Heart right ventricle (tissue), 16 donors: Measurements from ENCODE around the gene JCAD. TPM values are rescaled to one million over a fixed set of nuclear protein-coding genes. Genes with fewer than 3 reads are reported as not detected.

Experiments
- ATAC-seq, 8 donors: fragments of 200-7000 bp; cut with Tn5 transposase; one replicate each; pipeline ENCODE4 v1.9.1; 2020; ENCODE audit warnings: mild to moderate bottlenecking in 8 of 8, moderate library complexity in 8 of 8, moderate number of reproducible peaks in 1 of 8
- DNase-seq, 2 donors: peaks; one replicate each; pipeline ENCODE4 v3.0.0-alpha.2; 2020
- H3K27ac ChIP-seq, 10 donors: fragments of 200-600 bp; sonication (generic) in 2 of 10; one replicate each; pipeline versions ENCODE4 v1.5.0 to v1.8.0; 2020 to 2022; ENCODE audit warnings: mild to moderate bottlenecking in 3 of 10
- H3K27me3 ChIP-seq, 7 donors: fragments of 200-600 bp; one replicate each; pipeline ENCODE4 v1.8.0; 2021 to 2022; ENCODE audit warnings: mild to moderate bottlenecking in 2 of 7
- H3K36me3 ChIP-seq, 9 donors: fragments of 200-600 bp; sonication (generic) in 1 of 9; one replicate each; pipeline versions ENCODE4 v1.5.0 to v1.8.0; 2020 to 2022; ENCODE audit warnings: mild to moderate bottlenecking in 2 of 9
- H3K4me1 ChIP-seq, 9 donors: fragments of 200-600 bp; sonication (generic) in 1 of 9; one replicate each; pipeline versions ENCODE4 v1.5.0 to v1.8.0; 2020 to 2022; ENCODE audit warnings: mild to moderate bottlenecking in 4 of 9
- H3K4me3 ChIP-seq, 10 donors: fragments of 200-600 bp; sonication (generic) in 2 of 10; one replicate each; pipeline versions ENCODE4 v1.5.0 to v1.8.0; 2020 to 2022; ENCODE audit warnings: mild to moderate bottlenecking in 7 of 10, moderate library complexity in 2 of 10
- H3K9me3 ChIP-seq, 11 donors: fragments of 200-600 bp in 10 of 11; sonication (generic) in 2 of 11; one replicate each; pipeline versions ENCODE4 v1.5.0 to v1.8.0; 2013 to 2022; ENCODE audit warnings: mild to moderate bottlenecking in 2 of 11, control low read depth in 1 of 11, moderate library complexity in 1 of 11
- WGBS, 2 donors: extraction: QIAGEN DNeasy Blood & Tissue Kit; methylation state at CpG; one replicate each; pipeline ENCODE4 v1.1.7; 2013; ENCODE audit warnings: inconsistent platforms in 1 of 2; 5-methylcytosine and 5-hydroxymethylcytosine counted together
- intact Hi-C, 10 donors: fragments of 100-400 bp; cut with DNase I; formaldehyde crosslinking; loops; one replicate each; pipeline versions ENCODE4 v1.11.1 to v1.14.2; 2022
- polyA plus RNA-seq, 2 donors: library from polyadenylated mRNA; stranded (reverse); fragments of 200-250 nt; gene quantifications; one replicate each; pipeline ENCODE4 v1.2.3, GENCODE V29; 2013
- total RNA-seq, 10 donors: library from RNA; stranded (reverse); fragmentation: NEBNext Ultra II Directional in 3 of 10; extraction: Animal tissue kit (Norgen Biotek cat#: 25700) in 3 of 10; gene quantifications; one replicate each; pipeline versions ENCODE4 v1.2.1 to v1.2.4, GENCODE V29; 2021 to 2023
- TF ChIP-seq, protein P1 (sequence below), 9 donors: fragments of 200-600 bp; sonication (generic) in 2 of 9; IDR thresholded peaks; one replicate each; pipeline versions ENCODE4 v1.5.0 to v1.8.0; 2021 to 2022; ENCODE audit warnings: antibody characterized with exemption in 9 of 9, mild to moderate bottlenecking in 5 of 9, moderate library complexity in 1 of 9
- donor health status: Arrhythmogenic right ventricular cardiomyopathy.
- donor health status: ischemic (EF 13 %, LVEDD 7.1; RV severe dilation, severe dysfunction).
- donor health status: healthy with polysubstance abuse.
- donor health status: DM: no; HTN: yes; CAD: no.
- donor health status: DM: no; HTN: no; CAD: no.
- donor health status: ischemic (EF 25% LVEDD 6.9; RV normal size, moderate dysfunction).
- donor health status: ischemic (EF 25% LVEDD 5.7; RV mildly dilated, moderate dysfunction).
- donor health status: healthy.
- donor health status: DM: yes; HTN: yes; CAD: no.
- donor health status: Ischemic cardiomyopathy.
- donor health status: ischemic (EF 35%, LVEDD 5.7; RV mildly dilated, moderate dysfunction).
- donor health status: nonischemic (EF 11% LVEDD 7.7; RV severe dilation, severe dysfunction).
- donor health status: DM: yes; HTN: yes; CAD: no.
- donor health status: PGD.
- donor health status: ischemic (EF 29% LVEDD 5.4; RV normal size, mild dysfunction).
- donor health status: nonischemic (EF 23%, LVEDD 6.1; RV moderate dilation, normal function).

JCAD gene
- total and polyA plus RNA-seq, 12 donors, result 7.7 to 39.8 (median 19.7) TPM

DNA sequence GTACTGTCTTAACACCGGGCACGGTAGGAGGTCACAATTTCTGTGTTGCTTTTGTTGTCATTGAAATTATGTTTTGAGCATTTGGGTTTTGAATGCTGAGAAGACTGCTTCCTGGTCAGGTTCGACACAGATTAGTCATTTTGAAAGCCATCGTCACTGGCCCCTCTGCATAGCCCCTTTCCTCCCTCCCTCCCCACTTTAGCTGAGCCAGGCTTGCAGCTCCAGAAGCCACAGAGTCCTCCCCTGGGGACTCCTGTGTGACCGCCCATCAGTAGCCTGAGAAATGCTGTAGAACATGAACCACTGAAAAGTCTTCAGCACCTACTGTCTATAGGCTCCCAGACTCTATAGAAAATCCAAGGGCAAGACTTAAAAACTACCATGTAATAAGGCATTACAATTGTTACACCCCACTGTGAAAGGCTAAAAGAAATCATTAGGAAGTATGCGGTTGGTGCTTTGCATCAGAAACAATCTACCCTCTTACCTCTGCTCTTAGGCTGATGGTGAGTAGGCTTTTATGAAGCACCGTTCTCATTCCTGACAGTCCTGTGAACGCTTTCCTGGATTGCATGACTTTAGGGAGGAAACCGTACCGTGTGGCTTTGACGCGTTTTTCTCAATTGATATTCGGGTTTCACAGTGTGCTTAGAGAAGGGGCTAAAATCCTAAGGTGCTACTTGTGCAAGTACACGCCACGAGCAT lies 24.8 kb downstream of the JCAD start:
- intact Hi-C loops, result no loop called here
- TF ChIP-seq, protein P1, sequence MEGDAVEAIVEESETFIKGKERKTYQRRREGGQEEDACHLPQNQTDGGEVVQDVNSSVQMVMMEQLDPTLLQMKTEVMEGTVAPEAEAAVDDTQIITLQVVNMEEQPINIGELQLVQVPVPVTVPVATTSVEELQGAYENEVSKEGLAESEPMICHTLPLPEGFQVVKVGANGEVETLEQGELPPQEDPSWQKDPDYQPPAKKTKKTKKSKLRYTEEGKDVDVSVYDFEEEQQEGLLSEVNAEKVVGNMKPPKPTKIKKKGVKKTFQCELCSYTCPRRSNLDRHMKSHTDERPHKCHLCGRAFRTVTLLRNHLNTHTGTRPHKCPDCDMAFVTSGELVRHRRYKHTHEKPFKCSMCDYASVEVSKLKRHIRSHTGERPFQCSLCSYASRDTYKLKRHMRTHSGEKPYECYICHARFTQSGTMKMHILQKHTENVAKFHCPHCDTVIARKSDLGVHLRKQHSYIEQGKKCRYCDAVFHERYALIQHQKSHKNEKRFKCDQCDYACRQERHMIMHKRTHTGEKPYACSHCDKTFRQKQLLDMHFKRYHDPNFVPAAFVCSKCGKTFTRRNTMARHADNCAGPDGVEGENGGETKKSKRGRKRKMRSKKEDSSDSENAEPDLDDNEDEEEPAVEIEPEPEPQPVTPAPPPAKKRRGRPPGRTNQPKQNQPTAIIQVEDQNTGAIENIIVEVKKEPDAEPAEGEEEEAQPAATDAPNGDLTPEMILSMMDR (IDR thresholded peaks at IDR 0.05), result no peak
- H3K9me3 ChIP-seq, result no peaks in the 10 kb centered on the region
- no peak overlapping the region for H3K27ac ChIP-seq
- peaks cover 0 to 48% (median 12%) of the 10 kb centered on the region in 7 donors for H3K27me3 ChIP-seq
- DNase-seq, result no peak
- ATAC-seq, result no peak
- H3K4me1 ChIP-seq, result peaks cover 4 to 72% (median 38%) of the 10 kb centered on the region in 9 donors
- WGBS, 2 donors, result 49 to 61% methylated on average over 15 of the region's 15 CpGs
- peaks cover 0 to 23% (median 0%) of the 10 kb centered on the region in 9 donors for H3K36me3 ChIP-seq
- no peak overlapping the region for H3K4me3 ChIP-seq

DNA sequence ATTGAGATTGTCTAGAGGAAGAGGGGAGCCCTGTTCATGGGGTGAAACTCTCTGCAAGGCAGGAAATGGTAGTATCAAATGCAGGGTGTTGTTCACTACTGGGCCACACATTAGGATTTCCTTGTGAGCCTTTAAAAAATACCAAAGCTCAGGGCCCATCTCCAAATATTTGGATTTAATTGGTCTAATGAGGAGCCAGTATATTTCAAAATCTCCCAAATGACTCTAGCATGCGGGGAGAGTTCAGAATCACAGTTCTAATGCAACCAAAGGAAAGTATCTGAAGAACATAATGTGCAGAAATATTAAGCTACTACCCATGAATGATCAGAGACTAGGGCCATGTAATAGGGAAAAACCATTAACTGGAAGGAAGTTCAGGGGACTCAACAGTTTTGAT lies 27.3 kb downstream of the JCAD start:
- WGBS, 2 donors, result 91 to 100% methylated on average over 1 of the region's 1 CpG
- no peak for ATAC-seq
- TF ChIP-seq, protein P1 (IDR thresholded peaks at IDR 0.05), result no peak

DNA sequence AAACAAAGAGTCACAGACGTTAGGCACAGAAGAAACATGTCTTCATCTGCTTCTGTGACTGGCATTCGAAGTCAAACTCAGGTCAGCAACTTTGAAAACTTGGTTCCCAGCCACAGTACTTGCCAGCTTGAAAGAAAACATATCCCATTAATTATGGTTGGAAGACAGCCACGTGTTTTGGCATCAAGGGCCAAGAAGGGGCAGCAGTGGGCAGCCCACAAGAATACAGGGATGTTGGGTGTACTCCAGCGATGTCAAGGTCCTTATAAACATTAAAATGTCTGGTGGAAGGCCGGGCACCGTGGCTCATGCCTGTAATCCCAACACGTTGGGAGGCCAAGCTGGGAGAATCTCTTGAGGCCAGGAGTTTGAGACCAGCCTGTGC lies 29.5 kb downstream of the JCAD start:
- 47 to 50% methylated on average over 7 of the region's 7 CpGs for WGBS, 2 donors
- Histone ChIP-seq H3K9me3 (no peaks in the 10 kb centered on the region), H3K4me3 (no peak overlapping the region), H3K27me3 (peaks cover 0 to 35% (median 11%) of the 10 kb centered on the region in 7 donors), H3K4me1 (peaks cover 17 to 67% (median 49%) of the 10 kb centered on the region in 9 donors), H3K27ac (peak overlapping the region in 6 of 10 donors; percentile 56 to 83 (median 79)), H3K36me3 (peaks cover 0 to 51% (median 0%) of the 10 kb centered on the region in 9 donors)
- ATAC-seq, result no peak
- intact Hi-C loops, result loop anchor here in 3 of 10 donors (5.0 to 10.0 kb wide), 2 partner anchors 155 to 157 kb away; no protein-coding TSS in a partner anchor
- DNase-seq, result no peak
- TF ChIP-seq, protein P1 (IDR thresholded peaks at IDR 0.05), result no peak

More for the DNA sequence above, 27.3 kb downstream of the JCAD start:
- no peak overlapping the region for H3K27ac ChIP-seq
- no peak for DNase-seq
- no peak overlapping the region for H3K4me3 ChIP-seq
- H3K27me3 ChIP-seq, result peaks cover 0 to 42% (median 11%) of the 10 kb centered on the region in 7 donors
- H3K36me3 ChIP-seq, result peaks cover 0 to 32% (median 0%) of the 10 kb centered on the region in 9 donors
- H3K4me1 ChIP-seq, result peaks cover 11 to 72% (median 56%) of the 10 kb centered on the region in 9 donors
- intact Hi-C loops, result no loop called here
- H3K9me3 ChIP-seq, result no peaks in the 10 kb centered on the region

DNA sequence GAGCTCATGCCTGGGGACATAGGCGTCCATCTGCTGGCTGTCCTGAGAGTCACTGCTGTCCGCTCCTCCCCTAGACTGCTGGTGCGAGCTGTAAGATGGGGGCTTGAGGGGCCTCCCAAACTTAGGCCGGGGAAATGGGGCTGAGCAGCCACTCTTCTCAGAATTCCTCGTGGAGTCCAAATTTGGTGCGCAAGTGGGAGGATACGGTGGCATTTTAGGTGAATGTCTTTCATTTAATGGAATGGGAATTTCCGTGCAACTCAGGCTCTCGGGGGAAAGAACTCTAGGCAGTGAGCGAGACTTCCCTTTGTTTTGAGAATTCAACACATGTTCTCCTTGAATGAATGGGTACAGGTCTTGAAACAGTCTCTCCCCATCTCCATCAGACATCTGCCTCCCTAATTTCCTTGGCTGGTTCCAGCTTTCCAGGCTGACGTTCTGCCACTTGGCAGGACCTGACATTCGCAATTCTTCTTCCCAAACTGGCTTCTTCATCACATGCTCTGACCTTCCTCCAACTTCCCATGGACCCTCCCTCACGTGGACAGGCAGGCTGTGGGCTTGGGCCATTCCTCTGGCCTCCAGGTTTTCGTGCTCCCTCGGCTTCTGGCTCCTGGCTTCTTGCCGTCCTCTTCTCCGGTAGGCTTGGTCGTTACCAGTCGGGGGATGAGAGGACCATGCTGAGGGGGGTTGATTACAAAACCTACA lies 30.1 kb downstream of the JCAD start:
- H3K4me1 ChIP-seq, result peaks cover 17 to 64% (median 44%) of the 10 kb centered on the region in 9 donors
- H3K4me3 ChIP-seq, result no peak overlapping the region
- H3K27ac ChIP-seq, result peak overlapping the region in 9 of 10 donors; percentile 51 to 83 (median 75)
- no peaks in the 10 kb centered on the region for H3K9me3 ChIP-seq
- DNase-seq, result no peak
- peaks cover 0 to 53% (median 0%) of the 10 kb centered on the region in 9 donors for H3K36me3 ChIP-seq
- peaks cover 0 to 29% (median 8%) of the 10 kb centered on the region in 7 donors for H3K27me3 ChIP-seq
- ATAC-seq, result peak in 1 of 8 donors; percentile 16
- intact Hi-C loops, result loop anchor here in 3 of 10 donors (5.0 to 10.0 kb wide), 2 partner anchors 155 to 158 kb away; no protein-coding TSS in a partner anchor
- WGBS, 2 donors, result 70% methylated on average over 19 of the region's 19 CpGs
- TF ChIP-seq, protein P1 (IDR thresholded peaks at IDR 0.05), result no peak
